HepG2 (cell line): ENCODE results near the gene CCDC57. TPM values are rescaled to one million over a fixed set of nuclear protein-coding genes. Genes with fewer than 3 reads are reported as not detected.

Experiments
- ATM ChIP-seq: fragments of 450-650 bp; IDR thresholded peaks from 2 replicates; pipeline ENCODE4 v1.7.1; 2017; ENCODE audit warnings: mild to moderate bottlenecking, borderline replicate concordance
- FOXA3 ChIP-seq: IDR thresholded peaks from 2 replicates; pipeline ENCODE4 v1.6.1; 2016; ENCODE audit warnings: missing genetic modification reagents, missing compliant biosample characterization
- GATAD1 ChIP-seq: IDR thresholded peaks from 2 replicates; pipeline ENCODE4 v1.6.1; 2016; ENCODE audit warnings: missing genetic modification reagents, missing compliant biosample characterization
- HDAC1 ChIP-seq: sonication (generic); formaldehyde crosslinking; IDR thresholded peaks from 2 replicates; pipeline ENCODE4 v1.5.1; 2020; ENCODE audit warnings: mild to moderate bottlenecking, missing genetic modification reagents
- HOXA3 ChIP-seq: sonication (generic); formaldehyde crosslinking; IDR thresholded peaks from 2 replicates; pipeline ENCODE4 v1.5.0; 2020; ENCODE audit warnings: missing genetic modification reagents
- KLF16 ChIP-seq, 2 experiments: sonication (generic) in 1 of 2; formaldehyde crosslinking in 1 of 2; IDR thresholded peaks; 2 replicates each; pipeline versions ENCODE4 v1.6.1 to v1.8.0; 2016 to 2023; ENCODE audit warnings: missing genetic modification reagents in 2 of 2, missing compliant biosample characterization in 1 of 2
- PPARG ChIP-seq: conservative IDR thresholded peaks from 2 replicates; pipeline ENCODE4 v1.6.1; 2016; ENCODE audit warnings: missing biosample characterization, missing genetic modification reagents
- RCOR2 ChIP-seq: IDR thresholded peaks from 2 replicates; pipeline ENCODE4 v1.6.1; 2016; ENCODE audit warnings: missing biosample characterization, missing genetic modification reagents
- SALL1 ChIP-seq: sonication (generic); formaldehyde crosslinking; IDR thresholded peaks from 2 replicates; pipeline ENCODE4 v1.8.0; 2022; ENCODE audit warnings: mild to moderate bottlenecking, missing genetic modification reagents
- TBP ChIP-seq: sonication (generic); formaldehyde crosslinking; IDR thresholded peaks from 2 replicates; pipeline ENCODE4 v1.5.0; 2020; ENCODE audit warnings: missing genetic modification reagents
- YEATS2 ChIP-seq: sonication (generic); formaldehyde crosslinking; IDR thresholded peaks from 2 replicates; pipeline ENCODE4 v1.4.0; 2020; ENCODE audit warnings: missing genetic modification reagents, borderline replicate concordance
- ZIK1 ChIP-seq: sonication (generic); formaldehyde crosslinking; IDR thresholded peaks from 2 replicates; pipeline ENCODE4 v1.5.0; 2020; ENCODE audit warnings: mild to moderate bottlenecking, low read depth, missing genetic modification reagents, borderline replicate concordance
- ZNF253 ChIP-seq: sonication (generic); formaldehyde crosslinking; IDR thresholded peaks from 2 replicates; pipeline ENCODE4 v1.8.0; 2022; ENCODE audit warnings: mild to moderate bottlenecking, missing genetic modification reagents, borderline replicate concordance
- ZNF766 ChIP-seq: sonication (generic); formaldehyde crosslinking; IDR thresholded peaks from 2 replicates; pipeline ENCODE4 v1.5.0; 2020; ENCODE audit warnings: missing genetic modification reagents, borderline replicate concordance
- ZSCAN9 ChIP-seq: IDR thresholded peaks from 2 replicates; pipeline ENCODE4 v1.6.1; 2016; ENCODE audit warnings: borderline replicate concordance
- polyA plus RNA-seq, 8 experiments: library from polyadenylated mRNA; depleted of rRNA in 3 of 8; stranded (reverse) in 7 of 8; unstranded in 1 of 8; fragments of >200 nt; fragmentation: Illumina TruSeq in 4 of 8; extraction: Trizol in 4 of 8; gene quantifications; 2 replicates each; pipeline versions ENCODE4 v1.2.1 to v1.2.3, GENCODE V29; 2011 to 2016; ENCODE audit warnings: low read depth in 4 of 8, missing spikeins in 1 of 8, mixed read lengths in 1 of 8; ENCODE audit not compliant: insufficient read depth in 1 of 8
- total RNA-seq, 5 experiments: library from RNA; depleted of rRNA; stranded (reverse); fragments of >200 nt; fragmentation: Illumina TruSeq; extraction: Trizol; gene quantifications; 2 replicates each; pipeline ENCODE4 v1.2.3, GENCODE V29; 2016; ENCODE audit warnings: low read depth in 1 of 5
- TF ChIP-seq, protein P1 (sequence below): sonication (generic); formaldehyde crosslinking; IDR thresholded peaks from 2 replicates; pipeline ENCODE4 v1.4.0; 2020; ENCODE audit warnings: missing genetic modification reagents
- TF ChIP-seq, protein P2 (sequence below): sonication (generic); formaldehyde crosslinking; IDR thresholded peaks from 2 replicates; pipeline ENCODE4 v1.4.0; 2020; ENCODE audit warnings: missing genetic modification reagents
- TF ChIP-seq, protein P3 (sequence below): sonication (generic); formaldehyde crosslinking; IDR thresholded peaks from 2 replicates; pipeline ENCODE4 v1.4.0; 2020; ENCODE audit warnings: mild to moderate bottlenecking, missing genetic modification reagents
- TF ChIP-seq, protein P4 (sequence below): IDR thresholded peaks from 2 replicates; pipeline ENCODE4 v1.6.1; 2016; ENCODE audit warnings: missing genetic modification reagents, missing compliant biosample characterization
- TF ChIP-seq, protein P5 (sequence below), 2 experiments: sonication (generic) in 1 of 2; formaldehyde crosslinking in 1 of 2; IDR thresholded peaks; 2 replicates each; pipeline versions ENCODE4 v1.4.0 to v1.6.1; 2018 to 2020; ENCODE audit warnings: missing genetic modification reagents in 2 of 2, borderline replicate concordance in 1 of 2, low read depth in 1 of 2, mild to moderate bottlenecking in 1 of 2, missing biosample characterization in 1 of 2
- TF ChIP-seq, protein P6 (sequence below): sonication (generic); formaldehyde crosslinking; IDR thresholded peaks from 2 replicates; pipeline ENCODE4 v1.4.0; 2020; ENCODE audit warnings: mild to moderate bottlenecking, missing genetic modification reagents

The CCDC57 gene
- total and polyA plus RNA-seq, 2 of the 13 experiments (the other 11 are each of a cell fraction or from before 2014, with no cell fraction given), result 59.3 to 59.9 TPM

DNA sequence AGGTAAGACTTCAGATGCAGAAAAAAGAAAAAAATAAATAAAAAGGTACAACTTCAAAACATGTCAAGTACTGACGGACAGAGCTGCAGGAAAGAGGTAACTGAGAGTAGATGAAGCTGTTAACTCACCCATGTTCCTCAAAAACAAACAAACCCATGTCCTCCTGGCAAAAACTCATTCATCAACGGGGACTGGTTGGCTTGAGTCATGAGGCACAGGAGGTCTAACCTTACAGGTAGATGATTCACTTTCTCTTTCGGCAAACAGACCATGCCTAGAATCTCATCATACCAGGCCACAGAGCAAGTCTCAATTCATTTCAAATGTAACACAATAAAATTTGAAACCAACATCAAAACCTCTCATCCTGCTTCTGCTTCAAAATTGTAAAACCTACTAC lies 102.3 kb downstream of the CCDC57 start (continued):
- TF ChIP-seq, protein P1, sequence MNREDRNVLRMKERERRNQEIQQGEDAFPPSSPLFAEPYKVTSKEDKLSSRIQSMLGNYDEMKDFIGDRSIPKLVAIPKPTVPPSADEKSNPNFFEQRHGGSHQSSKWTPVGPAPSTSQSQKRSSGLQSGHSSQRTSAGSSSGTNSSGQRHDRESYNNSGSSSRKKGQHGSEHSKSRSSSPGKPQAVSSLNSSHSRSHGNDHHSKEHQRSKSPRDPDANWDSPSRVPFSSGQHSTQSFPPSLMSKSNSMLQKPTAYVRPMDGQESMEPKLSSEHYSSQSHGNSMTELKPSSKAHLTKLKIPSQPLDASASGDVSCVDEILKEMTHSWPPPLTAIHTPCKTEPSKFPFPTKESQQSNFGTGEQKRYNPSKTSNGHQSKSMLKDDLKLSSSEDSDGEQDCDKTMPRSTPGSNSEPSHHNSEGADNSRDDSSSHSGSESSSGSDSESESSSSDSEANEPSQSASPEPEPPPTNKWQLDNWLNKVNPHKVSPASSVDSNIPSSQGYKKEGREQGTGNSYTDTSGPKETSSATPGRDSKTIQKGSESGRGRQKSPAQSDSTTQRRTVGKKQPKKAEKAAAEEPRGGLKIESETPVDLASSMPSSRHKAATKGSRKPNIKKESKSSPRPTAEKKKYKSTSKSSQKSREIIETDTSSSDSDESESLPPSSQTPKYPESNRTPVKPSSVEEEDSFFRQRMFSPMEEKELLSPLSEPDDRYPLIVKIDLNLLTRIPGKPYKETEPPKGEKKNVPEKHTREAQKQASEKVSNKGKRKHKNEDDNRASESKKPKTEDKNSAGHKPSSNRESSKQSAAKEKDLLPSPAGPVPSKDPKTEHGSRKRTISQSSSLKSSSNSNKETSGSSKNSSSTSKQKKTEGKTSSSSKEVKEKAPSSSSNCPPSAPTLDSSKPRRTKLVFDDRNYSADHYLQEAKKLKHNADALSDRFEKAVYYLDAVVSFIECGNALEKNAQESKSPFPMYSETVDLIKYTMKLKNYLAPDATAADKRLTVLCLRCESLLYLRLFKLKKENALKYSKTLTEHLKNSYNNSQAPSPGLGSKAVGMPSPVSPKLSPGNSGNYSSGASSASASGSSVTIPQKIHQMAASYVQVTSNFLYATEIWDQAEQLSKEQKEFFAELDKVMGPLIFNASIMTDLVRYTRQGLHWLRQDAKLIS (CRISPR knock-in tag), result no peak
- TF ChIP-seq HDAC1 (CRISPR knock-in tag) (no peak), PPARG (CRISPR knock-in tag) (0 out of 2 replicates have a peak, but pooled peaks have one; percentile 52), HOXA3 (CRISPR knock-in tag) (no peak), ZNF253 (CRISPR knock-in tag) (no peak), YEATS2 (CRISPR knock-in tag) (peak; percentile 39; the same call in 1 of the 2 replicates), ZNF766 (CRISPR knock-in tag) (no peak), TBP (CRISPR knock-in tag) (no peak), RCOR2 (no peak), GATAD1 (0 out of 2 replicates have a peak, but pooled peaks have one; percentile 31), ZSCAN9 (CRISPR knock-in tag) (peak; percentile 70; the same call in 1 of the 2 replicates), ZIK1 (CRISPR knock-in tag) (no peak), SALL1 (CRISPR knock-in tag) (no peak), FOXA3 (CRISPR knock-in tag) (peak; percentile 53), KLF16 (CRISPR knock-in tag; IDR thresholded peaks at IDR 0.05) (no peak), ATM (no peak)
- TF ChIP-seq, protein P2, sequence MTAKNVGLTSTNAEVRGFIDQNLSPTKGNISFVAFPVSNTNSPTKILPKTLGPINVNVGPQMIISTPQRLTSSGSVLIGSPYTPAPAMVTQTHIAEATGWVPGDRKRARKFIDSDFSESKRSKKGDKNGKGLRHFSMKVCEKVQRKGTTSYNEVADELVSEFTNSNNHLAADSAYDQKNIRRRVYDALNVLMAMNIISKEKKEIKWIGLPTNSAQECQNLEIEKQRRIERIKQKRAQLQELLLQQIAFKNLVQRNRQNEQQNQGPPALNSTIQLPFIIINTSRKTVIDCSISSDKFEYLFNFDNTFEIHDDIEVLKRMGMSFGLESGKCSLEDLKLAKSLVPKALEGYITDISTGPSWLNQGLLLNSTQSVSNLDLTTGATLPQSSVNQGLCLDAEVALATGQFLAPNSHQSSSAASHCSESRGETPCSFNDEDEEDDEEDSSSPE (CRISPR knock-in tag), result no peak
- TF ChIP-seq, protein P3, sequence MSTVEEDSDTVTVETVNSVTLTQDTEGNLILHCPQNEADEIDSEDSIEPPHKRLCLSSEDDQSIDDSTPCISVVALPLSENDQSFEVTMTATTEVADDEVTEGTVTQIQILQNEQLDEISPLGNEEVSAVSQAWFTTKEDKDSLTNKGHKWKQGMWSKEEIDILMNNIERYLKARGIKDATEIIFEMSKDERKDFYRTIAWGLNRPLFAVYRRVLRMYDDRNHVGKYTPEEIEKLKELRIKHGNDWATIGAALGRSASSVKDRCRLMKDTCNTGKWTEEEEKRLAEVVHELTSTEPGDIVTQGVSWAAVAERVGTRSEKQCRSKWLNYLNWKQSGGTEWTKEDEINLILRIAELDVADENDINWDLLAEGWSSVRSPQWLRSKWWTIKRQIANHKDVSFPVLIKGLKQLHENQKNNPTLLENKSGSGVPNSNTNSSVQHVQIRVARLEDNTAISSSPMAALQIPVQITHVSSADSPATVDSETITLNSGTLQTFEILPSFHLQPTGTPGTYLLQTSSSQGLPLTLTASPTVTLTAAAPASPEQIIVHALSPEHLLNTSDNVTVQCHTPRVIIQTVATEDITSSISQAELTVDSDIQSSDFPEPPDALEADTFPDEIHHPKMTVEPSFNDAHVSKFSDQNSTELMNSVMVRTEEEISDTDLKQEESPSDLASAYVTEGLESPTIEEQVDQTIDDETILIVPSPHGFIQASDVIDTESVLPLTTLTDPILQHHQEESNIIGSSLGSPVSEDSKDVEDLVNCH (CRISPR knock-in tag), result no peak
- TF ChIP-seq, protein P4, sequence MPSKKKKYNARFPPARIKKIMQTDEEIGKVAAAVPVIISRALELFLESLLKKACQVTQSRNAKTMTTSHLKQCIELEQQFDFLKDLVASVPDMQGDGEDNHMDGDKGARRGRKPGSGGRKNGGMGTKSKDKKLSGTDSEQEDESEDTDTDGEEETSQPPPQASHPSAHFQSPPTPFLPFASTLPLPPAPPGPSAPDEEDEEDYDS, result peak; percentile 67; the same call in 1 of the 2 replicates
- TF ChIP-seq, protein P5, sequence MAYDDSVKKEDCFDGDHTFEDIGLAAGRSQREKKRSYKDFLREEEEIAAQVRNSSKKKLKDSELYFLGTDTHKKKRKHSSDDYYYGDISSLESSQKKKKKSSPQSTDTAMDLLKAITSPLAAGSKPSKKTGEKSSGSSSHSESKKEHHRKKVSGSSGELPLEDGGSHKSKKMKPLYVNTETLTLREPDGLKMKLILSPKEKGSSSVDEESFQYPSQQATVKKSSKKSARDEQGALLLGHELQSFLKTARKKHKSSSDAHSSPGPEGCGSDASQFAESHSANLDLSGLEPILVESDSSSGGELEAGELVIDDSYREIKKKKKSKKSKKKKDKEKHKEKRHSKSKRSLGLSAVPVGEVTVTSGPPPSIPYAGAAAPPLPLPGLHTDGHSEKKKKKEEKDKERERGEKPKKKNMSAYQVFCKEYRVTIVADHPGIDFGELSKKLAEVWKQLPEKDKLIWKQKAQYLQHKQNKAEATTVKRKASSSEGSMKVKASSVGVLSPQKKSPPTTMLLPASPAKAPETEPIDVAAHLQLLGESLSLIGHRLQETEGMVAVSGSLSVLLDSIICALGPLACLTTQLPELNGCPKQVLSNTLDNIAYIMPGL (CRISPR knock-in tag; IDR thresholded peaks at IDR 0.05; ENCODE audit: borderline replicate concordance in 1 of 2, low read depth in 1 of 2), result no peak
- TF ChIP-seq, protein P6, sequence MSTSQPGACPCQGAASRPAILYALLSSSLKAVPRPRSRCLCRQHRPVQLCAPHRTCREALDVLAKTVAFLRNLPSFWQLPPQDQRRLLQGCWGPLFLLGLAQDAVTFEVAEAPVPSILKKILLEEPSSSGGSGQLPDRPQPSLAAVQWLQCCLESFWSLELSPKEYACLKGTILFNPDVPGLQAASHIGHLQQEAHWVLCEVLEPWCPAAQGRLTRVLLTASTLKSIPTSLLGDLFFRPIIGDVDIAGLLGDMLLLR (CRISPR knock-in tag), result no peak
